Lung (tissue), 12 donors: ENCODE measurements around the gene ZNF521. TPM values are rescaled to one million over a fixed set of nuclear protein-coding genes. Genes with fewer than 3 reads are reported as not detected.

ENCODE experiments used
- ATAC-seq: fragments of 200-7000 bp; cut with Tn5 transposase; one replicate; pipeline ENCODE4 v1.9.1; 2020; ENCODE audit warnings: moderate number of reproducible peaks; ENCODE audit not compliant: insufficient read depth, low FRiP score
- DNase-seq, 3 donors: peaks; one replicate each; pipeline ENCODE4 v3.0.0-alpha.2; 2013 to 2017
- H3K27ac ChIP-seq, 2 donors: one replicate each; pipeline ENCODE4 v1.5.1; 2013; ENCODE audit warnings: mild to moderate bottlenecking in 2 of 2, moderate library complexity in 2 of 2, control low read depth in 1 of 2, inconsistent platforms in 1 of 2, low read depth in 1 of 2, low read length in 1 of 2
- H3K27me3 ChIP-seq, 3 donors: one replicate each; pipeline ENCODE4 v1.5.1; 2013; ENCODE audit warnings: low read length in 2 of 3; ENCODE audit not compliant: control insufficient read depth in 3 of 3, insufficient read depth in 3 of 3
- H3K36me3 ChIP-seq, 4 donors: one replicate each; pipeline ENCODE4 v1.5.1; 2013; ENCODE audit warnings: low read length in 4 of 4, mild to moderate bottlenecking in 1 of 4, moderate library complexity in 1 of 4; ENCODE audit not compliant: control insufficient read depth in 4 of 4, insufficient read depth in 4 of 4
- H3K4me1 ChIP-seq, 5 donors: one replicate each; pipeline ENCODE4 v1.5.1; 2013; ENCODE audit warnings: low read length in 5 of 5, mild to moderate bottlenecking in 2 of 5, moderate library complexity in 1 of 5; ENCODE audit not compliant: control insufficient read depth in 5 of 5, insufficient read depth in 5 of 5
- H3K4me3 ChIP-seq: one replicate; pipeline ENCODE4 v1.5.1; 2013; ENCODE audit warnings: mild to moderate bottlenecking, control low read depth, moderate library complexity
- H3K9ac ChIP-seq, 2 donors: one replicate each; pipeline ENCODE4 v1.5.1; 2013; ENCODE audit warnings: low read length in 2 of 2, control low read depth in 1 of 2; ENCODE audit not compliant: insufficient read depth in 1 of 2
- H3K9me3 ChIP-seq, 4 donors: one replicate each; pipeline ENCODE4 v1.5.1; 2013; ENCODE audit warnings: low read length in 3 of 4, mild to moderate bottlenecking in 1 of 4, moderate library complexity in 1 of 4; ENCODE audit not compliant: control insufficient read depth in 4 of 4, insufficient read depth in 3 of 4
- WGBS, 2 donors: extraction: QIAGEN DNeasy Blood & Tissue Kit; methylation state at CpG; one replicate each; pipeline ENCODE4 v1.1.7; 2013; 5-methylcytosine and 5-hydroxymethylcytosine counted together
- polyA plus RNA-seq, 2 donors: library from polyadenylated mRNA; stranded (reverse); fragments of 200-250 nt; gene quantifications; one replicate each; pipeline ENCODE4 v1.2.1, GENCODE V29; 2013
- total RNA-seq, 2 donors: library from RNA; depleted of rRNA in 1 of 2; stranded (reverse); fragments of >200 nt in 1 of 2; gene quantifications; one replicate each; pipeline ENCODE4 v1.2.1, GENCODE V29; 2014 to 2021
- TF ChIP-seq, protein P1 (sequence below): IDR thresholded peaks from 2 replicates; pipeline ENCODE4 v1.5.1; 2012; ENCODE audit warnings: mild to moderate bottlenecking; ENCODE audit errors: control extremely low read depth, extremely low read depth
- donor health status: control.
- donor health status: control.
- donor health status: Bipolar disorder and iron deficiency.
- donor health status: healthy.
- donor health status: DM: yes; HTN: yes; CAD: no.

The ZNF521 gene
- total and polyA plus RNA-seq, 4 donors = 1.5 to 48.8 (median 10.7) TPM

DNA sequence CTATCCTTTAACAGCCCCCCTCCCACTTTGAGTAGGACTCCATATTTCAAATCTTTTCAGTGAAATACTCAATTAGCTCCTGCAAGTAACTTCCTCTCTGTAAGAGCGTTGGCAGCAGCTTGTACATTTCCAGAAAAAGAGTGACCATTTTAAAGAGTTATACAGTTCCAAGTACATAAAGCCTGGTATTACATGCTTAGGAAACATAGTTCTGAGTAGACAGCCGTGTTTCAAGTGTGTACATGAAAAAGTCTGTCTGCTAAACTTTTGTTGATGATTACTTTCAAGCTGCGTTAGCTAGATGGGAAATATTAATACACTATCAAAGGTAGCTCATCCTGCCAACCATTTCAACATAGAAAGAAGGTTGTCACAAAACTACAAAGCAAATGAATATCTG lies 112.8 kb downstream of the ZNF521 start:
- ATAC-seq (no peak), DNase-seq (peak in 2 of 3 donors; percentile 53 to 60)
- TF ChIP-seq, protein P1, sequence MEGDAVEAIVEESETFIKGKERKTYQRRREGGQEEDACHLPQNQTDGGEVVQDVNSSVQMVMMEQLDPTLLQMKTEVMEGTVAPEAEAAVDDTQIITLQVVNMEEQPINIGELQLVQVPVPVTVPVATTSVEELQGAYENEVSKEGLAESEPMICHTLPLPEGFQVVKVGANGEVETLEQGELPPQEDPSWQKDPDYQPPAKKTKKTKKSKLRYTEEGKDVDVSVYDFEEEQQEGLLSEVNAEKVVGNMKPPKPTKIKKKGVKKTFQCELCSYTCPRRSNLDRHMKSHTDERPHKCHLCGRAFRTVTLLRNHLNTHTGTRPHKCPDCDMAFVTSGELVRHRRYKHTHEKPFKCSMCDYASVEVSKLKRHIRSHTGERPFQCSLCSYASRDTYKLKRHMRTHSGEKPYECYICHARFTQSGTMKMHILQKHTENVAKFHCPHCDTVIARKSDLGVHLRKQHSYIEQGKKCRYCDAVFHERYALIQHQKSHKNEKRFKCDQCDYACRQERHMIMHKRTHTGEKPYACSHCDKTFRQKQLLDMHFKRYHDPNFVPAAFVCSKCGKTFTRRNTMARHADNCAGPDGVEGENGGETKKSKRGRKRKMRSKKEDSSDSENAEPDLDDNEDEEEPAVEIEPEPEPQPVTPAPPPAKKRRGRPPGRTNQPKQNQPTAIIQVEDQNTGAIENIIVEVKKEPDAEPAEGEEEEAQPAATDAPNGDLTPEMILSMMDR = no peak
- no peak overlapping the region for H3K4me3 ChIP-seq
- H3K9me3 ChIP-seq = no peaks in the 10 kb centered on the region
- H3K27me3 ChIP-seq = no peaks in the 10 kb centered on the region
- peak overlapping the region in 1 of 2 donors; percentile 2 for H3K27ac ChIP-seq
- 25 to 28% methylated on average over 3 of the region's 3 CpGs for WGBS, 2 donors
- H3K36me3 ChIP-seq = no peaks in the 10 kb centered on the region
- H3K9ac ChIP-seq = peak overlapping the region in 1 of 2 donors; percentile 27
- H3K4me1 ChIP-seq = peaks cover 0 to 29% (median 24%) of the 10 kb centered on the region in 5 donors

DNA sequence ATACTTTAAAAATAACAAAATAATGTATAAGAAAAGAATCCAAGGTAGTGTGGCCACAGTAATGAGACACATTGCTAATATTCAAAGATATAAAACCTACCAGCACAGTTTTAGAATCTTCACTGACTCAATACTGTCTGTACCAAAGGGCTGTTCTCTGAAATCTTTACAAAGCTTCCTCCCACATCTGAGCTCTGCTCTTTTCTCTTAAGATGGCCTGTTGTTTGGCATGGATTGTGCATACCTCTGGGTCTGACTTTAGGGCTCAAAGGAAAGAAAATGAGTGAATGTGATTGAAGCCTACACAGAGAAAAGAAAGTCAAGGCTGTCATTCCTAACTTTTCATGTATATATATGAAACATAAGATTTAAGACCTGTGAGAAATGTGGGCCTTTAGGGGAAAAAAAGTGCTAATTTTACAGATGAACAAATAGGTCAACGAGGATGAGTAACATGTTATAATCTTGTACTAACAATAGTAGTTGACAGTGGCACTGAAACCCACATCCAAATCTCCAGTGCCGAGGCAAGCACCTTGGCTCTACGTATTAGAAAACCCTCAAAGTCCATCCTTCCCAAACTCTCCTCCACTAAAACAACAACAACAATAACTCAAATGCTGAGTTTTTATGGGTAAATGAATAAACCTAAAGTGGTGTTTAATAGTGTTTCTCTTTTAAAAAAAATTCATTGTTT lies 114.2 kb downstream of the ZNF521 start:
- no peak overlapping the region for H3K9ac ChIP-seq
- H3K4me3 ChIP-seq = no peak overlapping the region
- no peaks in the 10 kb centered on the region for H3K27me3 ChIP-seq
- H3K27ac ChIP-seq = peak overlapping the region in 1 of 2 donors; percentile 50
- WGBS, 2 donors = 96% methylated on average over 3 of the region's 3 CpGs
- H3K36me3 ChIP-seq = no peaks in the 10 kb centered on the region
- H3K4me1 ChIP-seq = peaks cover 0 to 43% (median 26%) of the 10 kb centered on the region in 5 donors
- TF ChIP-seq, protein P1 = no peak
- no peaks in the 10 kb centered on the region for H3K9me3 ChIP-seq
- ATAC-seq (no peak), DNase-seq (no peak)

DNA sequence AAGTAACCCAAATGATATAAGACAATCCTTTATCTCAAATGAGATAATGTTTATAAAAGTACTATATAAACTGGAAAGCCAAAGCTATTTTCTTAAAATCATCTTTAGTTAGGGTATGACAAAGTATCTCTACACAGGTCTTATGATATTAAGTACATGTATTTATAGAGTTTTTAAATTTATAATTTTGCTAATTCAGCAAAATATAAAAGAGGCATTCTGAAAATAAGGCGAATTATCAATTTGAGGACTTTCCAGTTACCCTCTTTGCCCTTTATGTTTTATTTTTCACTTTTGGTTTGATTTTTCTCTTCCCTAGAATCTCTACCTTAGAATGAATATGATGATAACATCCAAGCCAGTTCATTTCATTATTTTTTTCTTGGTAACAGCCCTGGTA lies 115.2 kb downstream of the ZNF521 start:
- DNase-seq (no peak), ATAC-seq (no peak)
- Histone ChIP-seq H3K9ac (no peak overlapping the region), H3K36me3 (no peaks in the 10 kb centered on the region), H3K9me3 (no peaks in the 10 kb centered on the region), H3K27ac (no peak overlapping the region), H3K27me3 (no peaks in the 10 kb centered on the region), H3K4me3 (no peak overlapping the region), H3K4me1 (peaks cover 0 to 52% (median 30%) of the 10 kb centered on the region in 5 donors)
- TF ChIP-seq, protein P1 = no peak
- WGBS, 2 donors = 91 to 98% methylated on average over 1 of the region's 1 CpG
